Nephron progenitor cell (in vitro differentiated cells): ENCODE data around the gene DNAJB13.

Source experiments
- DNase-seq: peaks from one replicate; pipeline ENCODE4 v3.0.0; 2021
- H3K27ac Mint-ChIP-seq: 2 replicates; pipeline ENCODE4 v1.8.0; 2021; ENCODE audit warnings: mild to moderate bottlenecking, moderate library complexity, mixed read lengths
- H3K27me3 Mint-ChIP-seq: 2 replicates; pipeline ENCODE4 v1.8.0; 2021; ENCODE audit warnings: mild to moderate bottlenecking, low read depth, mixed read lengths; ENCODE audit not compliant: poor library complexity
- H3K36me3 Mint-ChIP-seq: 2 replicates; pipeline ENCODE4 v1.8.0; 2021; ENCODE audit warnings: low read depth, mixed read lengths
- H3K4me1 Mint-ChIP-seq: 2 replicates; pipeline ENCODE4 v1.8.0; 2021; ENCODE audit warnings: mixed read lengths
- H3K4me3 Mint-ChIP-seq: 2 replicates; pipeline ENCODE4 v1.8.0; 2021; ENCODE audit warnings: mild to moderate bottlenecking, moderate library complexity, mixed read lengths
- H3K9me3 Mint-ChIP-seq: 2 replicates; pipeline ENCODE4 v1.8.0; 2021; ENCODE audit warnings: mild to moderate bottlenecking, moderate library complexity, mixed read lengths
- TF ChIP-seq, protein P1 (sequence below): fragments of 200-600 bp; sonication (generic); IDR thresholded peaks from 2 replicates; pipeline ENCODE4 v1.5.0; 2021; ENCODE audit warnings: antibody characterized with exemption

The DNAJB13 gene

GRCh38 chr11:74007691-74008372 lies 57.0 kb downstream of the DNAJB13 start:
- peaks cover 46% of the 10 kb centered on the region for H3K4me1 Mint-ChIP-seq
- no peak overlapping the region for H3K4me3 Mint-ChIP-seq
- no peak for DNase-seq
- TF ChIP-seq, protein P1, sequence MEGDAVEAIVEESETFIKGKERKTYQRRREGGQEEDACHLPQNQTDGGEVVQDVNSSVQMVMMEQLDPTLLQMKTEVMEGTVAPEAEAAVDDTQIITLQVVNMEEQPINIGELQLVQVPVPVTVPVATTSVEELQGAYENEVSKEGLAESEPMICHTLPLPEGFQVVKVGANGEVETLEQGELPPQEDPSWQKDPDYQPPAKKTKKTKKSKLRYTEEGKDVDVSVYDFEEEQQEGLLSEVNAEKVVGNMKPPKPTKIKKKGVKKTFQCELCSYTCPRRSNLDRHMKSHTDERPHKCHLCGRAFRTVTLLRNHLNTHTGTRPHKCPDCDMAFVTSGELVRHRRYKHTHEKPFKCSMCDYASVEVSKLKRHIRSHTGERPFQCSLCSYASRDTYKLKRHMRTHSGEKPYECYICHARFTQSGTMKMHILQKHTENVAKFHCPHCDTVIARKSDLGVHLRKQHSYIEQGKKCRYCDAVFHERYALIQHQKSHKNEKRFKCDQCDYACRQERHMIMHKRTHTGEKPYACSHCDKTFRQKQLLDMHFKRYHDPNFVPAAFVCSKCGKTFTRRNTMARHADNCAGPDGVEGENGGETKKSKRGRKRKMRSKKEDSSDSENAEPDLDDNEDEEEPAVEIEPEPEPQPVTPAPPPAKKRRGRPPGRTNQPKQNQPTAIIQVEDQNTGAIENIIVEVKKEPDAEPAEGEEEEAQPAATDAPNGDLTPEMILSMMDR, result no peak
- peaks cover 29% of the 10 kb centered on the region for H3K36me3 Mint-ChIP-seq
- peaks cover 4% of the 10 kb centered on the region for H3K27me3 Mint-ChIP-seq
- H3K27ac Mint-ChIP-seq, result no peak overlapping the region
- no peaks in the 10 kb centered on the region for H3K9me3 Mint-ChIP-seq

- Mint-ChIP-seq H3K9me3 (no peaks in the 10 kb centered on the region), H3K27me3 (peaks cover 4% of the 10 kb centered on the region), H3K4me1 (peaks cover 46% of the 10 kb centered on the region), H3K4me3 (peak within 1 kb of the TSS; percentile 5), H3K36me3 (peaks cover 22% of the 10 kb centered on the region), H3K27ac (peak within 1 kb of the TSS; percentile 8)
- TF ChIP-seq, protein P1, result no peak
- no peak for DNase-seq
These were observed 57.8 kb downstream of the DNAJB13 start, which contains the start of gene UCP3 for GRCh38 chr11:74008373-74009229. UCP3 (minus strand) TSS chr11:74009085; CDS start chr11:74007042, 2,043 bp downstream.

DNA sequence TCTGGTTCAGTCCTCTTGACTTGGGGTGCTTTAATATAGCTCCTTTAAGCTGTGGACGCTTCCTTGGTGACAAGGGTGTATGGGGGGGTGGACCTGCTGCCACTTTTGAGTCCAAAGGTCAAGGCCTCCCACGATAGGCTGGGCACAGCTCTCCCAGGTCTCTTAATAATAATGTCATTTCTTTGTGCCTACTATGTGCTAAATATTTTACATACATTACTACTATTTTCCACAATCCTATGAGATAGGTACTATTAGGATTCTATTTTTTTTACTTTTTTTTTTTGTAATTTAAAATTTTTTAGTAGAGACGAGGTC lies 58.4 kb downstream of the DNAJB13 start:
- Mint-ChIP-seq H3K4me3 (peak overlapping the region; percentile 5), H3K27ac (peak overlapping the region; percentile 8), H3K36me3 (peaks cover 18% of the 10 kb centered on the region), H3K27me3 (peaks cover 4% of the 10 kb centered on the region), H3K9me3 (no peaks in the 10 kb centered on the region), H3K4me1 (peaks cover 46% of the 10 kb centered on the region)
- TF ChIP-seq, protein P1, result no peak
- DNase-seq, result no peak

DNA sequence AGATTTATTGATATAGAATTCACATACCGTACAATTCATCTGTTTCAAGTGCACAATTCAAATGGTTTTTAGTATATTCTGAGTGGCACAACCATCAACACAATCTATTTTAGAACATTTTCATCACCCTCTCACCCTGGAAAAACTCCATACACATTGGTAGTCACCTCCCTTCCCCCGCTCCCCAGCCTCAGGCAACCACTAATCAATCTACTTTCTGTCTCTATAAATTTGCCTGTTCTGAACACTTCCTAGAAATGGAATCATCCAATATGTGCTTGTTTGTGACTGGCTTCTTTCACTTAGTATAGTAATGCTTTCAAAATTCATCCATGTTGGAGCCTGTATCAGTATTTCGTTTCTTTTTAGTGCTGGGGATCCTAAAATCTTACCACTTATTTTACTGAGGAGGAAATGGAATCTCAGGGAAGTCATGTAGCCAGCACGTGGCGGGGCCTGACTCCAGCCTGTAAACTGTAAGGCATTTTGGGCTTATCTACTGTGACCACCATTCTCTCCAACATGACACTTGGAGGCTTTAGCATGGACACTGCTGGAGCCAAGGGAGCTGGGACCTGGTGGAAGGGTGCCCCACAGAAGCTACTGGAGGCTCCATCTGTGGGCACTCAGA lies 59.0 kb downstream of the DNAJB13 start:
- TF ChIP-seq, protein P1, result no peak
- Mint-ChIP-seq H3K27ac (no peak overlapping the region), H3K27me3 (peaks cover 4% of the 10 kb centered on the region), H3K4me3 (no peak overlapping the region), H3K9me3 (no peaks in the 10 kb centered on the region), H3K36me3 (peaks cover 18% of the 10 kb centered on the region), H3K4me1 (peaks cover 46% of the 10 kb centered on the region)
- no peak for DNase-seq

GRCh38 chr11:74010306-74011300 lies 59.8 kb downstream of the DNAJB13 start:
- no peaks in the 10 kb centered on the region for H3K9me3 Mint-ChIP-seq
- peaks cover 4% of the 10 kb centered on the region for H3K27me3 Mint-ChIP-seq
- peak overlapping the region; percentile 72 for H3K27ac Mint-ChIP-seq
- TF ChIP-seq, protein P1, result no peak
- peaks cover 46% of the 10 kb centered on the region for H3K4me1 Mint-ChIP-seq
- no peak for DNase-seq
- peaks cover 21% of the 10 kb centered on the region for H3K36me3 Mint-ChIP-seq
- H3K4me3 Mint-ChIP-seq, result no peak overlapping the region
